Endothelial cell of umbilical vein (primary cell): ENCODE data around the gene TFB2M. TPM values are rescaled to one million over a fixed set of nuclear protein-coding genes. Genes with fewer than 3 reads are reported as not detected.

Experiments used
- BruUV-seq: library from RNA; stranded (reverse); fragments of 400-500 nt; replicated peaks from 2 replicates; lab custom pipeline; 2021; lab: Mats Ljungman, UMichigan
- CTCF ChIA-PET: fragments of 300-600, 350-600 bp; sonication (Branson Sonifier 250); formaldehyde crosslinking; loops from one replicate; lab custom pipeline; 2021; ENCODE audit warnings: antibody characterized with exemption, inconsistent platforms; lab: Charles Lee
- POLR2A ChIA-PET: fragments of 300-600, 350-600 bp; sonication (Branson Sonifier 250); formaldehyde crosslinking; loops from one replicate; lab custom pipeline; 2021; ENCODE audit warnings: antibody characterized with exemption, inconsistent platforms; lab: Charles Lee
- DNase-seq: peaks from one replicate; pipeline ENCODE4 v3.0.0-alpha.2; 2011; ENCODE audit warnings: low read depth, low spot score
- FAIRE-seq: peaks from 2 replicates; lab custom pipeline; 2011; peaks lifted over from hg19 to GRCh38; lab: Jason Lieb, UNC
- H2AFZ ChIP-seq: 2 replicates; pipeline ENCODE4 v1.6.0; 2012; ENCODE audit warnings: low read depth, low read length, control low read depth, inconsistent platforms
- H3K27ac ChIP-seq: 2 replicates; pipeline ENCODE4 v1.5.1; 2011; ENCODE audit warnings: low read depth, mild to moderate bottlenecking, control low read depth, low read length, moderate library complexity; ENCODE audit not compliant: insufficient read depth
- H3K27me3 ChIP-seq, 2 experiments: 2 replicates each; pipeline versions ENCODE4 v1.6.0 to v1.6.1; 2011; ENCODE audit warnings: low read length in 2 of 2, mixed read lengths in 1 of 2; ENCODE audit not compliant: control insufficient read depth in 2 of 2, insufficient read depth in 2 of 2
- H3K36me3 ChIP-seq, 2 experiments: 2 replicates in 1 of 2; 3 replicates in 1 of 2; pipeline ENCODE4 v1.5.1; 2011; ENCODE audit warnings: low read length in 2 of 2, mild to moderate bottlenecking in 1 of 2, moderate library complexity in 1 of 2; ENCODE audit not compliant: control insufficient read depth in 2 of 2, insufficient read depth in 2 of 2; ENCODE audit errors: extremely low read depth in 1 of 2
- H3K4me1 ChIP-seq: 3 replicates; pipeline ENCODE4 v1.5.1; 2011; ENCODE audit warnings: mild to moderate bottlenecking, low read length; ENCODE audit not compliant: control insufficient read depth, insufficient read depth; ENCODE audit errors: extremely low read depth
- H3K4me2 ChIP-seq: 2 replicates; pipeline ENCODE4 v1.6.1; 2011; ENCODE audit warnings: low read length, control low read depth, mixed read lengths; ENCODE audit not compliant: insufficient read depth
- H3K4me3 ChIP-seq, 3 experiments: fragments of 200-600 bp in 1 of 3; sonication (generic), shearing (Covaris generic) in 1 of 3; replicated peaks in 1 of 3; 2 replicates each; pipeline ENCODE4 v1.5.1; 2011 to 2016; ENCODE audit warnings: control low read depth in 3 of 3, low read length in 3 of 3, mild to moderate bottlenecking in 2 of 3, inconsistent platforms in 1 of 3, low read depth in 1 of 3, moderate library complexity in 1 of 3; ENCODE audit not compliant: insufficient read depth in 1 of 3
- H3K79me2 ChIP-seq: 2 replicates; pipeline ENCODE4 v1.6.0; 2012; ENCODE audit warnings: low read length, inconsistent platforms; ENCODE audit not compliant: control insufficient read depth, insufficient read depth
- H3K9ac ChIP-seq: replicated peaks from 2 replicates; pipeline ENCODE3; 2011; ENCODE audit warnings: low read length, control low read depth; ENCODE audit not compliant: insufficient read depth; ENCODE audit errors: extremely low read depth
- H3K9me1 ChIP-seq: replicated peaks from 3 replicates; pipeline ENCODE4 v1.6.0; 2011; ENCODE audit warnings: mild to moderate bottlenecking, low read length; ENCODE audit not compliant: control insufficient read depth, insufficient read depth; ENCODE audit errors: extremely low read depth
- H3K9me3 ChIP-seq: replicated peaks from 2 replicates; pipeline ENCODE4 v1.5.1; 2012; ENCODE audit warnings: low read length, inconsistent platforms; ENCODE audit not compliant: control insufficient read depth, insufficient read depth
- H4K20me1 ChIP-seq: replicated peaks from 2 replicates; pipeline ENCODE3; 2011; ENCODE audit warnings: mild to moderate bottlenecking, low read length; ENCODE audit not compliant: control insufficient read depth, insufficient read depth; ENCODE audit errors: extremely low read depth
- EZH2 ChIP-seq: IDR thresholded peaks from 2 replicates; pipeline ENCODE4 v1.6.1; 2012; ENCODE audit warnings: borderline replicate concordance, low read depth, mild to moderate bottlenecking, moderate library complexity, low read length, inconsistent platforms; ENCODE audit not compliant: severe bottlenecking
- FOS ChIP-seq: IDR thresholded peaks from 2 replicates; pipeline ENCODE4 v1.6.1; 2011; ENCODE audit warnings: mild to moderate bottlenecking, low read length, moderate library complexity, borderline replicate concordance; ENCODE audit not compliant: insufficient read depth
- GATA2 ChIP-seq: IDR thresholded peaks from 2 replicates; pipeline ENCODE4 v1.7.0; 2011; ENCODE audit warnings: low read depth, mild to moderate bottlenecking, moderate library complexity, mixed read lengths, low read length; ENCODE audit not compliant: insufficient read length, insufficient read depth
- JUN ChIP-seq: IDR thresholded peaks from 2 replicates; pipeline ENCODE4 v1.6.1; 2011; ENCODE audit warnings: borderline replicate concordance, low read depth; ENCODE audit not compliant: insufficient read length, insufficient read depth
- MAX ChIP-seq: IDR thresholded peaks from 2 replicates; pipeline ENCODE4 v1.6.1; 2011; ENCODE audit not compliant: insufficient read depth, insufficient read length
- MYC ChIP-seq: IDR thresholded peaks from one replicate; pipeline ENCODE4 v1.6.1; 2011; ENCODE audit warnings: mild to moderate bottlenecking, low read depth, low read length
- POLR2A ChIP-seq: IDR thresholded peaks from 2 replicates; pipeline ENCODE4 v1.6.1; 2012; ENCODE audit warnings: low read depth, mild to moderate bottlenecking, control low read depth, low read length
- POLR2AphosphoS5 ChIP-seq: IDR thresholded peaks from 2 replicates; pipeline ENCODE4 v1.6.1; 2012; ENCODE audit warnings: low read depth, mild to moderate bottlenecking, control low read depth, low read length, moderate library complexity; ENCODE audit not compliant: insufficient read depth
- dilution Hi-C: fragments of 300-500 bp; cut with MboI; formaldehyde crosslinking; loops from one replicate; pipeline ENCODE4 v1.15.0; 2019; ENCODE audit warnings: low sequenced_read_pairs; ENCODE audit not compliant: extremely low pct_ligation_motif_present
- intact Hi-C: fragments of 100-400 bp; cut with micrococcal nuclease; formaldehyde crosslinking; loops from one replicate; pipeline ENCODE4 v1.10.0; 2022
- polyA plus RNA-seq, 4 experiments: library from polyadenylated mRNA; depleted of rRNA in 3 of 4; stranded (reverse) in 3 of 4; unstranded in 1 of 4; fragments of >200 nt; gene quantifications; 2 replicates each; pipeline versions ENCODE4 v1.2.1 to v1.2.3, GENCODE V29; 2011 to 2012; ENCODE audit warnings: missing spikeins in 1 of 4
- total RNA-seq: library from RNA; stranded (reverse); gene quantifications from 2 replicates; pipeline ENCODE4 v1.2.3, GENCODE V29; 2021
- TF ChIP-seq, protein P1 (sequence below), 2 donors: IDR thresholded peaks; 1 replicate in 1 of 2; 2 replicates in 1 of 2; pipeline ENCODE4 v1.5.1; 2011; ENCODE audit warnings: low read length in 2 of 2, mild to moderate bottlenecking in 2 of 2, moderate library complexity in 2 of 2, control low read depth in 1 of 2, inconsistent platforms in 1 of 2, low read depth in 1 of 2; ENCODE audit not compliant: insufficient read depth in 1 of 2; ENCODE audit errors: extremely low read depth in 1 of 2

Gene TFB2M
- total and polyA plus RNA-seq, 2 donors (not counting 3 experiments of a cell fraction or from before 2014, with no cell fraction given) = 8.4 to 14.8 TPM

DNA sequence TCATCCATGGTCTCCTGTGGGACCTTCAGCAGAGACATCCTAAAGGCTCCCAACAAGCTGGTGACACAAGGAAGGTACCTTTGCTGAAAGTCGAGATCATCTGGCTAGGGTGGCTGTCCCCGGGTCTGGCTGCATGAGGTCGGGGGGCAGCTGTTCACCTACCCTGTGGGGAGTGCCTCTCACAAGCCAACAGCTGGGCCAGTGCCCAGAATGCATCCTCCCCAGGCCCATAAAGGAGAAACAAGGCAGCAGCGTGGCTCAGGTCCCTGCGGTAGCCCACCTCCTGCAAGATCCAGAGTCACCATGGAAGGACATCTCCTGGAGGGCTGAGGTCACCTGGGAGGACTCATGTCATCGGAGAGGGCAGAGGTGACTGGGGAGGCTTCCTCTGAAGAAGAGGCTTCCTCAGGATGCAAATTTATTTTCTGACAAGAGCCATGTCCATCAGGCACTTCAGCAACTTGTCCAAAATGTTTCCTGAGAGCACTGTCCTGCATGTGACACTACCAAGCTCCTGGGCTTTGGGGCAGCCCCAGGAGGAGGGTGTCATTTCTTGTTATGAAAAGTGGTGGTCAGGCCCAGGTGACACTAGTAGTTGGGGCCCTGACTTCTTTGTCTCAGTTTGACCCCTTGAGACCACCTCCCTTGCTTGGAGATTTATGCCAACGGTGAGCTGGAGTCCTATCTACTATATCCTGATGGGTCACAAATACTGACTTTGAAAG, 52.3 kb downstream of the TFB2M start:
- H3K27ac ChIP-seq = no peak overlapping the region
- ChIA-PET CTCF (interaction anchor here (1.3 to 1.4 kb wide), 2 partner anchors 16 to 176 kb away, joined by 4 read pairs; no protein-coding TSS in a partner anchor), POLR2A (no interaction called here)
- H3K9me1 ChIP-seq = no peaks in the 10 kb centered on the region
- H2AFZ ChIP-seq = no peak overlapping the region
- no peak for FAIRE-seq
- TF ChIP-seq GATA2 (no peak), POLR2AphosphoS5 (no peak), EZH2 (no peak), JUN (no peak), MAX (no peak), MYC (no peak), FOS (no peak), POLR2A (no peak)
- TF ChIP-seq, protein P1, sequence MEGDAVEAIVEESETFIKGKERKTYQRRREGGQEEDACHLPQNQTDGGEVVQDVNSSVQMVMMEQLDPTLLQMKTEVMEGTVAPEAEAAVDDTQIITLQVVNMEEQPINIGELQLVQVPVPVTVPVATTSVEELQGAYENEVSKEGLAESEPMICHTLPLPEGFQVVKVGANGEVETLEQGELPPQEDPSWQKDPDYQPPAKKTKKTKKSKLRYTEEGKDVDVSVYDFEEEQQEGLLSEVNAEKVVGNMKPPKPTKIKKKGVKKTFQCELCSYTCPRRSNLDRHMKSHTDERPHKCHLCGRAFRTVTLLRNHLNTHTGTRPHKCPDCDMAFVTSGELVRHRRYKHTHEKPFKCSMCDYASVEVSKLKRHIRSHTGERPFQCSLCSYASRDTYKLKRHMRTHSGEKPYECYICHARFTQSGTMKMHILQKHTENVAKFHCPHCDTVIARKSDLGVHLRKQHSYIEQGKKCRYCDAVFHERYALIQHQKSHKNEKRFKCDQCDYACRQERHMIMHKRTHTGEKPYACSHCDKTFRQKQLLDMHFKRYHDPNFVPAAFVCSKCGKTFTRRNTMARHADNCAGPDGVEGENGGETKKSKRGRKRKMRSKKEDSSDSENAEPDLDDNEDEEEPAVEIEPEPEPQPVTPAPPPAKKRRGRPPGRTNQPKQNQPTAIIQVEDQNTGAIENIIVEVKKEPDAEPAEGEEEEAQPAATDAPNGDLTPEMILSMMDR (IDR thresholded peaks at IDR 0.05; ENCODE audit: extremely low read depth in 1 of 2, insufficient read depth in 1 of 2, low read depth in 1 of 2, low read length in 2 of 2) = no peak
- no peaks in the 10 kb centered on the region for H3K27me3 ChIP-seq
- H4K20me1 ChIP-seq = no peaks in the 10 kb centered on the region
- no peaks in the 10 kb centered on the region for H3K79me2 ChIP-seq
- no peak for DNase-seq
- H3K9ac ChIP-seq = no peak overlapping the region
- H3K36me3 ChIP-seq = no peaks in the 10 kb centered on the region
- H3K9me3 ChIP-seq = peaks cover 4% of the 10 kb centered on the region
- no TSS peak for BruUV-seq
- dilution Hi-C loops (no loop called here), intact Hi-C loops (no loop called here)
- H3K4me2 ChIP-seq = no peak overlapping the region
- H3K4me3 ChIP-seq = no peak overlapping the region
- H3K4me1 ChIP-seq = no peaks in the 10 kb centered on the region
